ENCODE results near the gene CMC1. TPM values are rescaled to one million over a fixed set of nuclear protein-coding genes. Genes with fewer than 3 reads are reported as not detected.
"Not testable (repeated sequence)": the region's sequence is repeated elsewhere in the genome, so short reads cannot be mapped to it uniquely, and the experiment has no call there.

The CMC1 gene
- total RNA-seq, 1 experiment from 2014 or later, result 43.7 TPM

- DNase-seq (ENCODE audit: extremely low read depth, low read depth), result no peak
These were observed 2.1 kb downstream of the CMC1 start for GRCh38 chr3:28243424-28244106.

GRCh38 chr3:28244491-28244890 is 3.1 kb downstream of the CMC1 start:
- no peak for DNase-seq (ENCODE audit: extremely low read depth, low read depth)

- no peak for DNase-seq (ENCODE audit: extremely low read depth, low read depth)
These were observed 5.9 kb downstream of the CMC1 start for GRCh38 chr3:28247286-28247685.

GRCh38 chr3:28250999-28251398 is 9.6 kb downstream of the CMC1 start:
- DNase-seq (ENCODE audit: extremely low read depth, low read depth), result no peak

GRCh38 chr3:28252001-28252431 is 10.6 kb downstream of the CMC1 start:
- DNase-seq (ENCODE audit: extremely low read depth, low read depth), result no peak

- no peak for DNase-seq (ENCODE audit: extremely low read depth, low read depth)
These were observed 11.8 kb downstream of the CMC1 start for GRCh38 chr3:28253040-28253715.

GRCh38 chr3:28262001-28262400 is 20.6 kb downstream of the CMC1 start:
- DNase-seq (ENCODE audit: extremely low read depth, low read depth), result no peak

GRCh38 chr3:28265641-28266040 is 24.2 kb downstream of the CMC1 start:
- DNase-seq (ENCODE audit: extremely low read depth, low read depth), result no peak

GRCh38 chr3:28267984-28268849 is 26.8 kb downstream of the CMC1 start:
- DNase-seq (ENCODE audit: extremely low read depth, low read depth), result peak; percentile 11

- no peak for DNase-seq (ENCODE audit: extremely low read depth, low read depth)
These were observed 27.6 kb downstream of the CMC1 start for GRCh38 chr3:28268989-28269388.

GRCh38 chr3:28269884-28270283 is 28.5 kb downstream of the CMC1 start:
- DNase-seq (ENCODE audit: extremely low read depth, low read depth), result not testable (repeated sequence)

GRCh38 chr3:28273837-28274236 is 32.4 kb downstream of the CMC1 start:
- no peak for DNase-seq (ENCODE audit: extremely low read depth, low read depth)

- DNase-seq (ENCODE audit: extremely low read depth, low read depth), result no peak
These were observed 37.5 kb downstream of the CMC1 start for GRCh38 chr3:28278918-28279317.

GRCh38 chr3:28279770-28280169 is 38.4 kb downstream of the CMC1 start:
- no peak for DNase-seq (ENCODE audit: extremely low read depth, low read depth)

GRCh38 chr3:28280781-28281180 is 39.4 kb downstream of the CMC1 start:
- no peak for DNase-seq (ENCODE audit: extremely low read depth, low read depth)

GRCh38 chr3:28286595-28286994 is 45.2 kb downstream of the CMC1 start:
- DNase-seq (ENCODE audit: extremely low read depth, low read depth), result peak; percentile 31

- DNase-seq (ENCODE audit: extremely low read depth, low read depth), result no peak
These were observed 45.6 kb downstream of the CMC1 start for GRCh38 chr3:28287046-28287445.

GRCh38 chr3:28290863-28291300 is 49.5 kb downstream of the CMC1 start:
- DNase-seq (ENCODE audit: extremely low read depth, low read depth), result no peak

- no peak for DNase-seq (ENCODE audit: extremely low read depth, low read depth)
These were observed 50.2 kb downstream of the CMC1 start for GRCh38 chr3:28291577-28291976.

GRCh38 chr3:28292622-28293021 is 51.2 kb downstream of the CMC1 start:
- no peak for DNase-seq (ENCODE audit: extremely low read depth, low read depth)

- DNase-seq (ENCODE audit: extremely low read depth, low read depth), result no peak
These were observed 53.4 kb downstream of the CMC1 start for GRCh38 chr3:28294667-28295413.
